DND-41 (cell line): ENCODE results near the gene APC2.

Source experiments
- ATAC-seq: fragments of 200-7000 bp; cut with Tn5 transposase; 3 replicates; pipeline ENCODE4 v1.9.1; 2021; ENCODE audit warnings: low read depth; ENCODE audit not compliant: insufficient read depth
- DNase-seq: peaks from one replicate; pipeline ENCODE4 v3.0.0-alpha.2; 2020
- H2AFZ ChIP-seq: 2 replicates; pipeline ENCODE4 v1.6.0; 2012; ENCODE audit warnings: low read depth, low read length
- H3K27ac ChIP-seq: 2 replicates; pipeline ENCODE4 v1.5.1; 2012; ENCODE audit warnings: low read length, inconsistent platforms
- H3K27me3 ChIP-seq: fragments of 200-600 bp; sonication (generic); 2 replicates; pipeline ENCODE4 v1.6.0; 2012; ENCODE audit warnings: low read length, mild to moderate bottlenecking, inconsistent platforms; ENCODE audit not compliant: insufficient read depth, poor library complexity
- H3K36me3 ChIP-seq: 2 replicates; pipeline ENCODE4 v1.5.1; 2012; ENCODE audit warnings: low read length, inconsistent platforms; ENCODE audit not compliant: insufficient read depth
- H3K4me1 ChIP-seq: 2 replicates; pipeline ENCODE4 v1.5.1; 2012; ENCODE audit warnings: mild to moderate bottlenecking, low read length; ENCODE audit not compliant: insufficient read depth
- H3K4me2 ChIP-seq: 2 replicates; pipeline ENCODE4 v1.6.0; 2012; ENCODE audit warnings: mild to moderate bottlenecking, moderate library complexity, low read length, inconsistent platforms; ENCODE audit not compliant: insufficient read depth
- H3K4me3 ChIP-seq, 2 experiments: fragments of 200-600 bp in 1 of 2; shearing (Covaris generic) in 1 of 2; 2 replicates each; pipeline ENCODE4 v1.5.1; 2012 to 2016; ENCODE audit warnings: inconsistent platforms in 2 of 2, low read length in 2 of 2, mild to moderate bottlenecking in 2 of 2, low read depth in 1 of 2, moderate library complexity in 1 of 2
- H3K79me2 ChIP-seq: 2 replicates; pipeline ENCODE4 v1.6.0; 2012; ENCODE audit warnings: low read length, inconsistent platforms; ENCODE audit not compliant: insufficient read depth
- H3K9ac ChIP-seq: 2 replicates; pipeline ENCODE4 v1.6.0; 2012; ENCODE audit warnings: low read depth, mild to moderate bottlenecking, inconsistent platforms, low read length, moderate library complexity
- H3K9me3 ChIP-seq: 2 replicates; pipeline ENCODE4 v1.5.1; 2012; ENCODE audit warnings: low read length, moderate library complexity, mild to moderate bottlenecking, inconsistent platforms; ENCODE audit not compliant: insufficient read depth, severe bottlenecking
- H4K20me1 ChIP-seq: 2 replicates; pipeline ENCODE4 v1.6.0; 2012; ENCODE audit warnings: low read length; ENCODE audit not compliant: insufficient read depth
- EZH2 ChIP-seq: IDR thresholded peaks from 3 replicates; pipeline ENCODE4 v1.6.1; 2012; ENCODE audit warnings: borderline replicate concordance, low read depth, mild to moderate bottlenecking, moderate library complexity, low read length, inconsistent platforms; ENCODE audit not compliant: severe bottlenecking
- TF ChIP-seq, protein P1 (sequence below): IDR thresholded peaks from 2 replicates; pipeline ENCODE4 v1.5.1; 2012; ENCODE audit warnings: borderline replicate concordance, low read length, moderate library complexity, mild to moderate bottlenecking; ENCODE audit not compliant: poor library complexity, severe bottlenecking; ENCODE audit errors: extremely low read depth

Gene APC2

DNA sequence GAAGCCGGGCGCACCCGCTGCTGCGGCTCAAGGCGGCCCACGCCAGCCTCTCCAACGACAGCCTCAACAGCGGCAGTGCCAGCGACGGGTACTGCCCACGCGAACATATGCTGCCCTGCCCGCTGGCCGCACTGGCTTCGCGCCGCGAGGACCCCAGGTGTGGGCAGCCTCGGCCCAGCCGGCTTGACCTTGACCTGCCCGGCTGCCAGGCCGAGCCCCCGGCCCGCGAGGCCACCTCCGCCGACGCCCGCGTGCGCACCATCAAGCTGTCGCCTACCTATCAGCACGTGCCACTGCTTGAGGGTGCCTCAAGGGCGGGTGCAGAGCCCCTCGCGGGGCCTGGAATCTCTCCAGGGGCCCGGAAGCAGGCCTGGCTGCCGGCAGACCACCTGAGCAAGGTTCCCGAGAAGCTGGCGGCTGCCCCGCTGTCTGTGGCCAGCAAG is 16.1 kb downstream of the APC2 start:
- TF ChIP-seq, protein P1, sequence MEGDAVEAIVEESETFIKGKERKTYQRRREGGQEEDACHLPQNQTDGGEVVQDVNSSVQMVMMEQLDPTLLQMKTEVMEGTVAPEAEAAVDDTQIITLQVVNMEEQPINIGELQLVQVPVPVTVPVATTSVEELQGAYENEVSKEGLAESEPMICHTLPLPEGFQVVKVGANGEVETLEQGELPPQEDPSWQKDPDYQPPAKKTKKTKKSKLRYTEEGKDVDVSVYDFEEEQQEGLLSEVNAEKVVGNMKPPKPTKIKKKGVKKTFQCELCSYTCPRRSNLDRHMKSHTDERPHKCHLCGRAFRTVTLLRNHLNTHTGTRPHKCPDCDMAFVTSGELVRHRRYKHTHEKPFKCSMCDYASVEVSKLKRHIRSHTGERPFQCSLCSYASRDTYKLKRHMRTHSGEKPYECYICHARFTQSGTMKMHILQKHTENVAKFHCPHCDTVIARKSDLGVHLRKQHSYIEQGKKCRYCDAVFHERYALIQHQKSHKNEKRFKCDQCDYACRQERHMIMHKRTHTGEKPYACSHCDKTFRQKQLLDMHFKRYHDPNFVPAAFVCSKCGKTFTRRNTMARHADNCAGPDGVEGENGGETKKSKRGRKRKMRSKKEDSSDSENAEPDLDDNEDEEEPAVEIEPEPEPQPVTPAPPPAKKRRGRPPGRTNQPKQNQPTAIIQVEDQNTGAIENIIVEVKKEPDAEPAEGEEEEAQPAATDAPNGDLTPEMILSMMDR: no peak
- TF ChIP-seq EZH2: no peak
- H4K20me1 ChIP-seq: peaks cover 33% of the 10 kb centered on the region
- ATAC-seq (no peak), DNase-seq (no peak)
- H3K9me3 ChIP-seq: no peaks in the 10 kb centered on the region
- H2AFZ ChIP-seq: no peak overlapping the region
- H3K4me2 ChIP-seq: no peak overlapping the region
- no peak overlapping the region for H3K9ac ChIP-seq
- peaks cover 10% of the 10 kb centered on the region for H3K4me1 ChIP-seq
- H3K27ac ChIP-seq: no peak overlapping the region
- no peaks in the 10 kb centered on the region for H3K27me3 ChIP-seq
- H3K36me3 ChIP-seq: peaks cover 2% of the 10 kb centered on the region
- H3K79me2 ChIP-seq: no peaks in the 10 kb centered on the region
- no peak overlapping the region for H3K4me3 ChIP-seq

DNA sequence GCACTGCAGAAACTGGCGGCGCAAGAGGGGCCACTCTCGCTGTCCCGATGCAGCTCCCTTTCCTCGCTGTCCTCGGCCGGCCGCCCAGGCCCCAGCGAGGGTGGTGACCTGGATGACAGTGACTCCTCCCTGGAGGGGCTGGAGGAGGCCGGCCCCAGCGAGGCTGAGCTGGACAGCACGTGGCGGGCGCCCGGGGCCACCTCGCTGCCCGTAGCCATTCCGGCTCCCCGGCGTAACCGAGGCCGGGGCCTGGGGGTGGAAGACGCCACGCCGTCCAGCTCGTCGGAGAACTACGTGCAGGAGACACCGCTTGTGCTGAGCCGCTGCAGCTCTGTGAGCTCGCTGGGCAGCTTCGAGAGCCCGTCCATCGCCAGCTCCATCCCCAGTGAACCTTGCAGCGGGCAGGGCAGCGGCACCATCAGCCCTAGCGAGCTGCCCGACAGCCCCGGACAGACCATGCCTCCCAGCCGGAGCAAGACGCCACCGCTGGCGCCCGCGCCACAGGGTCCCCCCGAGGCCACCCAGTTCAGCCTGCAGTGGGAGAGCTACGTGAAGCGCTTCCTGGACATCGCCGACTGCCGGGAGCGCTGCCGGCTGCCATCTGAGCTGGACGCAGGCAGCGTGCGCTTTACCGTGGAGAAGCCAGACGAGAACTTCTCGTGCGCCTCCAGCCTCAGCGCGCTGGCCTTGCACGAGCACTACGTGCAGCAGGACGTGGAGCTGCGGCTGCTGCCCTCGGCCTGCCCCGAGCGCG is 16.7 kb downstream of the APC2 start:
- Histone ChIP-seq H3K79me2 (no peaks in the 10 kb centered on the region), H3K9ac (no peak overlapping the region), H4K20me1 (peaks cover 39% of the 10 kb centered on the region), H3K4me1 (peaks cover 16% of the 10 kb centered on the region), H3K27me3 (no peaks in the 10 kb centered on the region), H3K4me3 (no peak overlapping the region), H3K9me3 (no peaks in the 10 kb centered on the region), H3K27ac (no peak overlapping the region), H3K36me3 (no peaks in the 10 kb centered on the region), H2AFZ (no peak overlapping the region), H3K4me2 (no peak overlapping the region)
- TF ChIP-seq EZH2: no peak
- TF ChIP-seq, protein P1: no peak
- DNase-seq (no peak), ATAC-seq (no peak)

DNA sequence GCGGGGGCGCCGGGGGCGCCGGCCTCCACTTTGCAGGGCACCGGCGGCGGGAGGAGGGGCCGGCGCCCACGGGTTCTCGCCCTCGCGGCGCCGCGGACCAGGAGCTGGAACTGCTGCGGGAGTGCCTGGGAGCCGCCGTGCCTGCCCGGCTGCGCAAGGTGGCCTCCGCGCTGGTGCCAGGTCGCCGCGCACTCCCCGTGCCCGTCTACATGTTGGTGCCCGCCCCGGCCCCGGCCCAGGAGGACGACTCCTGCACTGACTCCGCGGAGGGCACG is 17.2 kb downstream of the APC2 start:
- no peaks in the 10 kb centered on the region for H3K79me2 ChIP-seq
- no peak overlapping the region for H3K4me3 ChIP-seq
- no peak overlapping the region for H2AFZ ChIP-seq
- H3K36me3 ChIP-seq: no peaks in the 10 kb centered on the region
- H3K4me2 ChIP-seq: no peak overlapping the region
- H3K4me1 ChIP-seq: peaks cover 21% of the 10 kb centered on the region
- DNase-seq (no peak), ATAC-seq (no peak)
- H3K27me3 ChIP-seq: no peaks in the 10 kb centered on the region
- H3K27ac ChIP-seq: no peak overlapping the region
- H4K20me1 ChIP-seq: peaks cover 44% of the 10 kb centered on the region
- H3K9me3 ChIP-seq: no peaks in the 10 kb centered on the region
- H3K9ac ChIP-seq: no peak overlapping the region
- TF ChIP-seq EZH2: no peak
- TF ChIP-seq, protein P1: no peak
